Activated CD4-positive, alpha-beta T cell treated with anti-CD3 and anti-CD28 coated beads, Interleukin-2, amount 50 U/mL, for 24 hours (primary cell): ENCODE measurements around the gene ADSL.
A peak's percentile ranks its signal among the peaks of the same experiment; 100 is the strongest.
"Not testable (repeated sequence)": the region's sequence is repeated elsewhere in the genome, so short reads cannot be mapped to it uniquely, and the experiment has no call there.

ENCODE experiments used
- DNase-seq, 2 donors: peaks; one replicate each; pipeline ENCODE4 v3.0.0-alpha.2; 2020; ENCODE audit warnings: low read depth in 1 of 2, low spot score in 1 of 2

Gene ADSL

GRCh38 chr22:40346185-40347118 is at the start of gene ADSL:
Gene ADSL, plus strand, starts transcription at chr22:40346500. Its CDS starts 59 bp downstream, at chr22:40346559.
- peak; percentile 79 to 81 for DNase-seq

- DNase-seq: no peak
These were observed 46.0 kb upstream of the ADSL start for GRCh38 chr22:40300316-40300715.

GRCh38 chr22:40300884-40301672 is 45.2 kb upstream of the ADSL start:
- no peak for DNase-seq

GRCh38 chr22:40302149-40302548 is 44.2 kb upstream of the ADSL start:
- DNase-seq: no peak

- DNase-seq: no peak
These were observed 40.7 kb upstream of the ADSL start for GRCh38 chr22:40305625-40306024.

- no peak for DNase-seq
These were observed 37.2 kb upstream of the ADSL start for GRCh38 chr22:40308999-40309573.

GRCh38 chr22:40309631-40310030 is 36.7 kb upstream of the ADSL start:
- DNase-seq: no peak

- DNase-seq: no peak
These were observed 36.1 kb upstream of the ADSL start for GRCh38 chr22:40310081-40310767.

- no peak for DNase-seq
These were observed 35.6 kb upstream of the ADSL start for GRCh38 chr22:40310768-40311120.

- DNase-seq: not testable (repeated sequence)
These were observed 34.7 kb upstream of the ADSL start for GRCh38 chr22:40311646-40312045.

GRCh38 chr22:40312050-40312449 is 34.2 kb upstream of the ADSL start:
- DNase-seq: no peak

GRCh38 chr22:40313007-40313406 is 33.3 kb upstream of the ADSL start:
- DNase-seq: no peak

- DNase-seq: no peak
These were observed 32.3 kb upstream of the ADSL start for GRCh38 chr22:40314041-40314440.

- DNase-seq: no peak
These were observed 25.6 kb upstream of the ADSL start for GRCh38 chr22:40320687-40321086.

- no peak for DNase-seq
These were observed 24.3 kb upstream of the ADSL start for GRCh38 chr22:40322021-40322420.

GRCh38 chr22:40322818-40323447 is 23.4 kb upstream of the ADSL start:
- no peak for DNase-seq

GRCh38 chr22:40323681-40324171 is 22.6 kb upstream of the ADSL start:
- DNase-seq: no peak

- DNase-seq: no peak
These were observed 21.6 kb upstream of the ADSL start for GRCh38 chr22:40324468-40325305.

GRCh38 chr22:40325315-40325714 is 21.0 kb upstream of the ADSL start:
- peak in 1 of 2 donors; percentile 52 for DNase-seq
